Right ventricle myocardium superior (tissue), 1 donor: ENCODE results near the gene MAPK12. TPM values are rescaled to one million over a fixed set of nuclear protein-coding genes. Genes with fewer than 3 reads are reported as not detected.

Experiments
- ATAC-seq: fragments of 200-7000 bp; cut with Tn5 transposase; one replicate; pipeline ENCODE4 v1.9.1; 2020; ENCODE audit warnings: mild to moderate bottlenecking; ENCODE audit not compliant: poor library complexity
- DNase-seq: peaks from one replicate; pipeline ENCODE4 v3.0.0-alpha.2; 2020
- intact Hi-C: fragments of 100-400 bp; cut with DNase I; formaldehyde crosslinking; loops from one replicate; pipeline ENCODE4 v1.11.2; 2022
- total RNA-seq: library from RNA; stranded (reverse); fragmentation: NEBNext Ultra II Directional; extraction: Animal tissue kit (Norgen Biotek cat#: 25700); gene quantifications from one replicate; pipeline ENCODE4 v1.2.1, GENCODE V29; 2021
- donor health status: DM: no; HTN: yes; CAD: no; lungs with severe emphysema.

The MAPK12 gene
- total RNA-seq, 1 donor from 2014 or later, result 13.2 TPM

- intact Hi-C loops, result no loop called here
- ATAC-seq (no peak), DNase-seq (no peak)
Measured at GRCh38 chr22:50226063-50226874, 35.2 kb downstream of the MAPK12 start.

GRCh38 chr22:50225200-50225969, 36.1 kb downstream of the MAPK12 start:
- intact Hi-C loops, result no loop called here
- DNase-seq (no peak), ATAC-seq (no peak)

- intact Hi-C loops, result no loop called here
- DNase-seq, result no peak
Measured at GRCh38 chr22:50224071-50224470, 37.4 kb downstream of the MAPK12 start.

GRCh38 chr22:50222508-50222907, 39.0 kb downstream of the MAPK12 start:
- DNase-seq, result no peak
- ATAC-seq, result no peak
- intact Hi-C loops, result no loop called here

More at GRCh38 chr22:50224071-50224470, 37.4 kb downstream of the MAPK12 start:
- no peak for ATAC-seq

GRCh38 chr22:50221410-50222300, 39.8 kb downstream of the MAPK12 start:
- DNase-seq (no peak), ATAC-seq (no peak)
- intact Hi-C loops, result no loop called here

GRCh38 chr22:50220603-50221409, 40.7 kb downstream of the MAPK12 start:
- DNase-seq (no peak), ATAC-seq (no peak)
- intact Hi-C loops, result no loop called here

GRCh38 chr22:50219800-50220602, 41.5 kb downstream of the MAPK12 start:
- intact Hi-C loops, result no loop called here
- DNase-seq, result no peak
- no peak for ATAC-seq

GRCh38 chr22:50218996-50219727, 42.3 kb downstream of the MAPK12 start:
- intact Hi-C loops, result no loop called here
- DNase-seq, result peak; percentile 92

GRCh38 chr22:50218153-50218995, 43.1 kb downstream of the MAPK12 start:
- peak; percentile 53 for DNase-seq
- intact Hi-C loops, result no loop called here
- ATAC-seq, result peak; percentile 18

More at GRCh38 chr22:50218996-50219727, 42.3 kb downstream of the MAPK12 start:
- peak; percentile 86 for ATAC-seq

- DNase-seq (no peak), ATAC-seq (no peak)
- intact Hi-C loops, result no loop called here
Measured at GRCh38 chr22:50217543-50218152, 43.8 kb downstream of the MAPK12 start.

GRCh38 chr22:50216684-50217520, 44.6 kb downstream of the MAPK12 start:
- ATAC-seq (no peak), DNase-seq (no peak)
- intact Hi-C loops, result no loop called here

- no peak for DNase-seq
- ATAC-seq, result no peak
- intact Hi-C loops, result no loop called here
Measured at GRCh38 chr22:50216055-50216683, 45.3 kb downstream of the MAPK12 start.

GRCh38 chr22:50215297-50216054, 46.0 kb downstream of the MAPK12 start:
- DNase-seq (no peak), ATAC-seq (no peak)
- intact Hi-C loops, result no loop called here

GRCh38 chr22:50213263-50213662, 48.2 kb downstream of the MAPK12 start:
- DNase-seq, result no peak
- no peak for ATAC-seq
- intact Hi-C loops, result no loop called here
